Lower lobe of right lung (tissue), 2 donors: Measurements from ENCODE around the gene NLRC3. TPM values are rescaled to one million over a fixed set of nuclear protein-coding genes. Genes with fewer than 3 reads are reported as not detected.

Experiments used
- ATAC-seq, 2 donors: fragments of 200-7000 bp; cut with Tn5 transposase; one replicate each; pipeline ENCODE4 v1.9.1; 2020 to 2022; ENCODE audit warnings: mild to moderate bottlenecking in 2 of 2, moderate library complexity in 2 of 2
- DNase-seq: peaks from one replicate; pipeline ENCODE4 v3.0.0-alpha.2; 2020
- H3K27ac ChIP-seq: fragments of 200-600 bp; one replicate; pipeline ENCODE4 v1.8.0; 2022
- H3K27me3 ChIP-seq: fragments of 200-600 bp; one replicate; pipeline ENCODE4 v1.8.0; 2022; ENCODE audit warnings: low read depth
- H3K36me3 ChIP-seq: fragments of 200-600 bp; one replicate; pipeline ENCODE4 v1.8.0; 2022; ENCODE audit warnings: mild to moderate bottlenecking
- H3K4me1 ChIP-seq: fragments of 200-600 bp; one replicate; pipeline ENCODE4 v1.8.0; 2022
- H3K4me3 ChIP-seq: fragments of 200-600 bp; one replicate; pipeline ENCODE4 v1.8.0; 2022; ENCODE audit warnings: mild to moderate bottlenecking
- H3K9me3 ChIP-seq: fragments of 200-600 bp; one replicate; pipeline ENCODE4 v1.8.0; 2022
- CTCF ChIP-seq: fragments of 200-600 bp; IDR thresholded peaks from one replicate; pipeline ENCODE4 v1.8.0; 2022; ENCODE audit warnings: antibody characterized with exemption, mild to moderate bottlenecking
- intact Hi-C: fragments of 100-400 bp; cut with DNase I; formaldehyde crosslinking; loops from one replicate; pipeline ENCODE4 v1.11.0; 2022
- total RNA-seq: library from RNA; stranded (reverse); fragmentation: NEBNext Ultra II Directional; extraction: Animal tissue kit (Norgen Biotek cat#: 25700); gene quantifications from one replicate; pipeline ENCODE4 v1.2.1, GENCODE V29; 2021
- donor health status: DM: no; HTN: yes; CAD: no; lungs with severe emphysema.

Gene NLRC3
- total RNA-seq, 1 donor from 2014 or later = 3.9 TPM

DNA sequence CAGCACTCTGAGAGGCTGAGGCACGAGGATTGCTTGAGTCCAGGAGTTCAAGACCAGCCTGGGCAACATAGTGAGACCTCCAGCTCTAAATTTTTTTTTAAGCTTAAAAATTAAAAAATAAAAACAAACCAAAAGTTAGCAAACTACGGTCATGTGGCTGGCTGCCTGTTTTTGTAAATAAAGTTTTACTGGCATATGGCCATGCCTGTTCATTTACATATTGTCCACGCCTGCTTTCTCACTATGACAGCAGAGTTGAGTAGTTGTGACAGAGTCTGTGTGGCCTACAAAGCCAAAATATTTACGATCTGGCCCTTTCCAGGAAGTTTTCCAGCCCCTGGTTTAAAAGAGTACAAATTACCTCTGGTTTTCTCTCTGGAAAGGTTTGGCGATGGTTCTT is 30.9 kb upstream of the NLRC3 start:
- intact Hi-C loops = no loop called here
- ATAC-seq (no peak), DNase-seq (no peak)
- H3K27me3 ChIP-seq = no peaks in the 10 kb centered on the region
- H3K27ac ChIP-seq = no peak overlapping the region
- H3K4me1 ChIP-seq = peaks cover 19% of the 10 kb centered on the region
- no peaks in the 10 kb centered on the region for H3K9me3 ChIP-seq
- no peak overlapping the region for H3K4me3 ChIP-seq
- peaks cover 28% of the 10 kb centered on the region for H3K36me3 ChIP-seq
- no peak for TF ChIP-seq CTCF

GRCh38 chr16:3607634-3608033 is 30.4 kb upstream of the NLRC3 start:
- intact Hi-C loops = no loop called here
- peaks cover 15% of the 10 kb centered on the region for H3K4me1 ChIP-seq
- H3K36me3 ChIP-seq = peaks cover 32% of the 10 kb centered on the region
- no peaks in the 10 kb centered on the region for H3K27me3 ChIP-seq
- no peak for TF ChIP-seq CTCF
- ATAC-seq = no peak
- no peak overlapping the region for H3K27ac ChIP-seq
- DNase-seq = no peak
- H3K9me3 ChIP-seq = no peaks in the 10 kb centered on the region
- H3K4me3 ChIP-seq = no peak overlapping the region

- no peaks in the 10 kb centered on the region for H3K9me3 ChIP-seq
- no peak for DNase-seq
- H3K4me1 ChIP-seq = peaks cover 10% of the 10 kb centered on the region
- intact Hi-C loops = no loop called here
- no peaks in the 10 kb centered on the region for H3K27me3 ChIP-seq
- H3K36me3 ChIP-seq = peaks cover 37% of the 10 kb centered on the region
- no peak overlapping the region for H3K27ac ChIP-seq
- no peak for ATAC-seq
- no peak for TF ChIP-seq CTCF
- no peak overlapping the region for H3K4me3 ChIP-seq
These were observed 30.0 kb upstream of the NLRC3 start for GRCh38 chr16:3607161-3607560.

DNA sequence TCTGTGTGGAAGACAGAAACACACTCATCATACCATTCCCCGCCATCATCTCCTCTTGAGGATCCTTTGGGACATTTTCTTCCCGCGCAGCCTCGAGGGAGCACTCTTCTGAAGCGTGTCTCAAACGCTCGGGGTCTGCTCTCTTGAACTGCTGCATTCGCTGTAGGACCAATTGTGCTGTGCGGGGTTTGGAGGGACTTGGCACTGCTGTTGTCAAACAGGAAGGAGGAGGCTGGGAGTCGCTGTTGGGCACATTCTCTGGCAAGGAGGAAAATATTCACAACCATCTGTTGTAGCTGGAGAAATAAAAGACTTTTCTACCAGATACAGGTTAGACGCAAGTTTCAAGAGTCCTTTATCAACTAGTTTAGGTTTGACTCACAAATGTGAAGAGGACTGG is 29.2 kb upstream of the NLRC3 start:
- TF ChIP-seq CTCF = no peak
- Histone ChIP-seq H3K4me3 (no peak overlapping the region), H3K27me3 (no peaks in the 10 kb centered on the region), H3K4me1 (peaks cover 8% of the 10 kb centered on the region), H3K27ac (no peak overlapping the region), H3K36me3 (peaks cover 43% of the 10 kb centered on the region), H3K9me3 (no peaks in the 10 kb centered on the region)
- ATAC-seq (no peak), DNase-seq (no peak)
- intact Hi-C loops = no loop called here

- no peaks in the 10 kb centered on the region for H3K9me3 ChIP-seq
- H3K4me3 ChIP-seq = no peak overlapping the region
- intact Hi-C loops = no loop called here
- DNase-seq (no peak), ATAC-seq (no peak)
- no peaks in the 10 kb centered on the region for H3K27me3 ChIP-seq
- H3K4me1 ChIP-seq = no peaks in the 10 kb centered on the region
- H3K36me3 ChIP-seq = peaks cover 44% of the 10 kb centered on the region
- no peak overlapping the region for H3K27ac ChIP-seq
- TF ChIP-seq CTCF = no peak
These were observed 25.1 kb upstream of the NLRC3 start for GRCh38 chr16:3602320-3602653.

- Histone ChIP-seq H3K4me1 (no peaks in the 10 kb centered on the region), H3K9me3 (no peaks in the 10 kb centered on the region), H3K36me3 (peaks cover 44% of the 10 kb centered on the region), H3K4me3 (no peak overlapping the region), H3K27me3 (no peaks in the 10 kb centered on the region), H3K27ac (no peak overlapping the region)
- no peak for ATAC-seq
- no peak for TF ChIP-seq CTCF
- intact Hi-C loops = no loop called here
- no peak for DNase-seq
These were observed 24.6 kb upstream of the NLRC3 start for GRCh38 chr16:3601614-3602319.
